GM19438 (cell line): ENCODE measurements around the gene REV3L.
"Not testable (repeated sequence)": the region's sequence is repeated elsewhere in the genome, so short reads cannot be mapped to it uniquely, and the experiment has no call there.

Experiments used
- ATAC-seq: cut with Tn5 transposase; IDR thresholded peaks from one replicate; pipeline ENCODE4 v1.9.1; 2021; ENCODE audit warnings: low read depth; ENCODE audit not compliant: unreplicated experiment

The REV3L gene

GRCh38 chr6:111381123-111381522, 101.9 kb downstream of the REV3L start:
- ATAC-seq = no peak

- ATAC-seq = no peak
These were observed 103.2 kb downstream of the REV3L start for GRCh38 chr6:111379831-111380230.

- no peak for ATAC-seq
These were observed 103.7 kb downstream of the REV3L start for GRCh38 chr6:111379302-111379701.

- no peak for ATAC-seq
These were observed 105.4 kb downstream of the REV3L start for GRCh38 chr6:111377558-111378120.

GRCh38 chr6:111367393-111368088, 115.5 kb downstream of the REV3L start:
- no peak for ATAC-seq

GRCh38 chr6:111361648-111362047, 121.4 kb downstream of the REV3L start:
- no peak for ATAC-seq

- no peak for ATAC-seq
These were observed 124.6 kb downstream of the REV3L start for GRCh38 chr6:111358454-111358853.

GRCh38 chr6:111357705-111358104, 125.3 kb downstream of the REV3L start:
- no peak for ATAC-seq

- ATAC-seq = no peak
These were observed 126.5 kb downstream of the REV3L start for GRCh38 chr6:111356551-111356950.

GRCh38 chr6:111354758-111355555, 128.1 kb downstream of the REV3L start:
- ATAC-seq = no peak

- ATAC-seq = no peak
These were observed 129.0 kb downstream of the REV3L start for GRCh38 chr6:111353912-111354462.

GRCh38 chr6:111347589-111347988, 135.4 kb downstream of the REV3L start:
- ATAC-seq = no peak

GRCh38 chr6:111342913-111343312, 140.1 kb downstream of the REV3L start:
- no peak for ATAC-seq

- peak; percentile 31 for ATAC-seq
These were observed 143.7 kb downstream of the REV3L start for GRCh38 chr6:111339294-111339693.

GRCh38 chr6:111338843-111339242, 144.2 kb downstream of the REV3L start:
- peak; percentile 98 for ATAC-seq

- ATAC-seq = no peak
These were observed 145.2 kb downstream of the REV3L start for GRCh38 chr6:111337829-111338236.

GRCh38 chr6:111329882-111330633, 153.0 kb downstream of the REV3L start:
- ATAC-seq = no peak

GRCh38 chr6:111326563-111326962, 156.5 kb downstream of the REV3L start:
- ATAC-seq = no peak

GRCh38 chr6:111322145-111322544, 160.9 kb downstream of the REV3L start:
- no peak for ATAC-seq

GRCh38 chr6:111307950-111308349, 175.1 kb downstream of the REV3L start:
- ATAC-seq = not testable (repeated sequence)
